K562 (cell line): Measurements from ENCODE around the gene HOXA9.

Experiments used
- MAZ ChIP-seq, 2 experiments: fragments of 450-650 bp in 1 of 2; sonication (generic) in 1 of 2; formaldehyde crosslinking; IDR thresholded peaks in 1 of 2; conservative IDR thresholded peaks in 1 of 2; 2 replicates each; pipeline versions ENCODE4 v1.4.0 to v1.5.0; 2020; ENCODE audit warnings: mild to moderate bottlenecking in 1 of 2, missing genetic modification reagents in 1 of 2
- TF ChIP-seq, protein P1 (sequence below): sonication (generic); formaldehyde crosslinking; IDR thresholded peaks from 2 replicates; pipeline ENCODE4 v1.8.1; 2023; ENCODE audit warnings: missing genetic modification reagents, mild to moderate bottlenecking, borderline replicate concordance

DNA sequence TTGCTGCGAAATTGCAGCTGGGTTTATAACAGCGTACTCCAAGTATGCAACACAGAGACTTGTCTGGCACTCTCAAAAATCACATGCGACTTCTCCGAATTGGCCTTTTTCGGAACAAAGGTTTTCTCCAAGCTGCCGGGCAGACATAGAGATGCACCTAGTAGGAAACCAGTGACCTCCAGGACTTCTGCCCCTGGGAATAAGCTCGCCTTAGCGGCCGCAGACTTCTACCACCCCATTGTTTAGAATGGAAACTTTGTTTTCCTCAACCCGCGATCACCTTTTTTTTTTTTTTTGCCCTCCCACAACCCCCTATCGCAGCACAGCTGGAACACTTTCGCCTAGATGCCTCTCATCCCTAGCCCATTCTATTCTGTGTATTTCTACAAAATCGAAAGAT, 13.7 kb upstream of the HOXA9 start:
- no peak for TF ChIP-seq MAZ (CRISPR knock-in tag; conservative IDR thresholded peaks at IDR 0.05 in 1 of 2, IDR thresholded peaks at IDR 0.05 in 1 of 2)
- TF ChIP-seq, protein P1, sequence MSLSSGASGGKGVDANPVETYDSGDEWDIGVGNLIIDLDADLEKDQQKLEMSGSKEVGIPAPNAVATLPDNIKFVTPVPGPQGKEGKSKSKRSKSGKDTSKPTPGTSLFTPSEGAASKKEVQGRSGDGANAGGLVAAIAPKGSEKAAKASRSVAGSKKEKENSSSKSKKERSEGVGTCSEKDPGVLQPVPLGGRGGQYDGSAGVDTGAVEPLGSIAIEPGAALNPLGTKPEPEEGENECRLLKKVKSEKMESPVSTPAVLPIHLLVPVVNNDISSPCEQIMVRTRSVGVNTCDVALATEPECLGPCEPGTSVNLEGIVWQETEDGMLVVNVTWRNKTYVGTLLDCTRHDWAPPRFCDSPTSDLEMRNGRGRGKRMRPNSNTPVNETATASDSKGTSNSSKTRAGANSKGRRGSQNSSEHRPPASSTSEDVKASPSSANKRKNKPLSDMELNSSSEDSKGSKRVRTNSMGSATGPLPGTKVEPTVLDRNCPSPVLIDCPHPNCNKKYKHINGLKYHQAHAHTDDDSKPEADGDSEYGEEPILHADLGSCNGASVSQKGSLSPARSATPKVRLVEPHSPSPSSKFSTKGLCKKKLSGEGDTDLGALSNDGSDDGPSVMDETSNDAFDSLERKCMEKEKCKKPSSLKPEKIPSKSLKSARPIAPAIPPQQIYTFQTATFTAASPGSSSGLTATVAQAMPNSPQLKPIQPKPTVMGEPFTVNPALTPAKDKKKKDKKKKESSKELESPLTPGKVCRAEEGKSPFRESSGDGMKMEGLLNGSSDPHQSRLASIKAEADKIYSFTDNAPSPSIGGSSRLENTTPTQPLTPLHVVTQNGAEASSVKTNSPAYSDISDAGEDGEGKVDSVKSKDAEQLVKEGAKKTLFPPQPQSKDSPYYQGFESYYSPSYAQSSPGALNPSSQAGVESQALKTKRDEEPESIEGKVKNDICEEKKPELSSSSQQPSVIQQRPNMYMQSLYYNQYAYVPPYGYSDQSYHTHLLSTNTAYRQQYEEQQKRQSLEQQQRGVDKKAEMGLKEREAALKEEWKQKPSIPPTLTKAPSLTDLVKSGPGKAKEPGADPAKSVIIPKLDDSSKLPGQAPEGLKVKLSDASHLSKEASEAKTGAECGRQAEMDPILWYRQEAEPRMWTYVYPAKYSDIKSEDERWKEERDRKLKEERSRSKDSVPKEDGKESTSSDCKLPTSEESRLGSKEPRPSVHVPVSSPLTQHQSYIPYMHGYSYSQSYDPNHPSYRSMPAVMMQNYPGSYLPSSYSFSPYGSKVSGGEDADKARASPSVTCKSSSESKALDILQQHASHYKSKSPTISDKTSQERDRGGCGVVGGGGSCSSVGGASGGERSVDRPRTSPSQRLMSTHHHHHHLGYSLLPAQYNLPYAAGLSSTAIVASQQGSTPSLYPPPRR, result no peak
